ENCODE data around the gene NHS.
A peak's percentile ranks its signal among the peaks of the same experiment; 100 is the strongest.

Gene NHS

DNA sequence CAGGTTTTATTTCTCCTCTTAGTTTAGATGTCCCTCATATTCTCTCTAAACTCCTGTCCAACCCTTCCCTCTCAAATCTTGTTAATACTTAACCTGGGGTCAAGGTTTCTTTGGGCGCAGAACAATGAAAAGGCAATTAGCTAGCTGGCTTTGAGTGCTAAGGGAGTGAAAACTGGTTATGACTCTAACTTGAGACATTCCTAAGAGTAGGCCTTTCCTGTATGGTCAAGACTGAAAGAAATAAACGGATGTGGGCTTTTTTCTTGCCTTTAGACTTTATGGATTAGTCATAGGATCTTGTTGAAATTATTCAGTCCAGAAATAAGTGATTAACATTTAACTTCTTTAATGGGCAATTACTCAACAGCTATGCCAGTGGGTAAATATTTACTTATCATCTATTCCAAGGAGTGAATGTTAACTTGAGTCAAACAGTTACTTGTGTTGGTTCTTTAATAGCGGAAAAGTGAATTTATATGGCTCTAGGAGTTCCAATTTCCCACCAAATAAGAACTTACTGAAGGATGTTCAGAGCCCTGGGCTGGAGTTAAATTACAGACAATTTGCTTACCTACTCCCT is 220.5 kb downstream of the NHS start:
- no peak for DNase-seq

DNA sequence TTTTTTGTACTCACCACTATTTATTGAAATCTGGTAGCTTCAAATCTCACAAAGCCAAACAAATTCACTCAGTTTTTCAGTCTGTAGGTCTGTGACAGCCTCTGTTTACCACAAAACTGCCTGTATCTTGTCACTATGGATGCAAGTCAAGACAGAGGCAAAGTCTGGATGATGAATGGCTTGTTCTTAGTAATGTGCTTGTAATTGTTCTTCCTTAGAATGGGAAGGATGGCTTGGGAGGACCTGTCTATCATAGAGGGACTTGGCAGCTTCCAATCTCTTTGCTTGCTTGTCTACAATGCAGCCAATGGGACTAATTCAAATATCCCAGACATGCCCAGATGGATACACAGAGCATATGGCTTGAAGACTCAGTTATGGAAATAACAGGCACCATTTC is 221.1 kb downstream of the NHS start:
- no peak for DNase-seq

DNA sequence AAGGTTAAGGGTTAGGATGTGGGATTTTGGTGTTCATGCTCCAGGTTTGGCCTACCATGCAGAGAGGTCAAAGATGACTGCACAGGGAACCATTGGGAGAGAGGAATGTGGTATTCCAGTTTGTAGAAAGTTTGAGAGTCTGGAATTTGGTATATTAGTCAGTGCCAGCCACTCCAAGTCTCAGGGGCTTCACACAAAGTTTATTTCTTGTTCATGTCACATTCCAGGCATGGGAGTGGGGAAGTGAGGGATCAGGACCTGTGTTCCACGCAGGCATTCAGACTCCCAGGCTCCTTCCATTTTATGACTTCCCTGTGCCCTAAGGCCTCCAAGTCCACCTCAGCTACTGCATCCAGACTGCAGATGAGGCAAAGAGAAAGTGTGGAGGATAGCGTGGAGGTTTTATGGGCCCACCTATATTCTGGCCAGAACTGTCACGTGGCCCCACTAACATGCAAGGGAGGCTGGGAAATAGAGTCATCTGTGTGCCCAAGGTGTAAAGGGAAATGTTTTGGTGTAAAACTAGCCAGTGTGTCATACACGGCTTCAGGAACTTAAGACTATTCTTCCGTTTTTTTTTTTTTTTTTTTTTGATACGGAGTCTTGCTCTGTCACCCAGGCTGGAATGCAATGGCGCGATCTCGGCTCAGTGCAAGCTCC is 221.7 kb downstream of the NHS start:
- DNase-seq, result no peak

DNA sequence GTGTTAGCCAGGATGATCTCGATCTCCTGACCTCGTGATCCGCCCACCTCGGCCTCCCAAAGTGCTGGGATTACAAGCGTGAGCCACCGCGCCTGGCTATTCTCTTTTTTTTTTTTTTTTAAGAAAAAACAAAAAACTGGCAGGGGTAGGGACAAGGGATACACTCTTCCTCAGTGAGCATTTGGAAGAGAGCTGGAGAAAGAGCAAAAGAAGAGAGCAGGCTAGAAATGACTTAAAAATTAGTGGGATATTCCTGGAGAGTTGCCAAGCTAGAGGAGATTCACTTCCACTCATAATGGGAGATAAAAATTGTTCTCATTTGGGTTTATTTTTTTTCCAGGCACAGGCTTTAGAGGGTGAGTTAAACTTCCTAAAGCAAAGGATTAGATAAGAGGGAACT is 222.3 kb downstream of the NHS start:
- no peak for DNase-seq

DNA sequence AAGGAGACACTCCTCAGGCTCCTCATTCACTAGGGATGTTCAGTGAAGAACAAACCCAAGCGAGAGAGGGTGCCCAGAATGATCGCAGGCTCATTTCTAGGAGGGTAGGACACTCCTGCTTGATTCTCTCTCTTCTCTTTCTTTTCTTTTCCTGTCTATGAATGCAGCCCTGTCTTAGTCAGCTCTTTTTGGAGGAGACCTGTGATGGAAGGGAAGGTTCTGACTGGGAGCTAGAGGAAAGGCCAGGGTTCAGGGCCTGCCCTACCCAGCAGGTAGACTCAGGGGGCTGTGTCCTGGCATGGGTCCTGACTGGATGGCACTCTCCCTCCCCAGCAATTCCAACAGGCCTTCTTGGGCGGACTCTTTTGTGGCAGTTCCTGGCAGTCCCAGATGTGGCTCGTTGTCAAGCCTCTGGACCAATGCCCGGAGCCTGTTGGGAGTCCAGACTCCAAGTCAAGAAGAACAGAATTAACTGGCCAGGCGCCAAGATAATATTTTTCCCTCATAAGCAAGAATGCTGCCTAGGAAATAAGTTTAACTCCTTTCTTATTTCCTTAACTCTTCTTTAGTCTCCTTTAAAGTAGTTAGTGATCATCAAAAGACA is 222.9 kb downstream of the NHS start:
- peak; percentile 27 for DNase-seq

DNA sequence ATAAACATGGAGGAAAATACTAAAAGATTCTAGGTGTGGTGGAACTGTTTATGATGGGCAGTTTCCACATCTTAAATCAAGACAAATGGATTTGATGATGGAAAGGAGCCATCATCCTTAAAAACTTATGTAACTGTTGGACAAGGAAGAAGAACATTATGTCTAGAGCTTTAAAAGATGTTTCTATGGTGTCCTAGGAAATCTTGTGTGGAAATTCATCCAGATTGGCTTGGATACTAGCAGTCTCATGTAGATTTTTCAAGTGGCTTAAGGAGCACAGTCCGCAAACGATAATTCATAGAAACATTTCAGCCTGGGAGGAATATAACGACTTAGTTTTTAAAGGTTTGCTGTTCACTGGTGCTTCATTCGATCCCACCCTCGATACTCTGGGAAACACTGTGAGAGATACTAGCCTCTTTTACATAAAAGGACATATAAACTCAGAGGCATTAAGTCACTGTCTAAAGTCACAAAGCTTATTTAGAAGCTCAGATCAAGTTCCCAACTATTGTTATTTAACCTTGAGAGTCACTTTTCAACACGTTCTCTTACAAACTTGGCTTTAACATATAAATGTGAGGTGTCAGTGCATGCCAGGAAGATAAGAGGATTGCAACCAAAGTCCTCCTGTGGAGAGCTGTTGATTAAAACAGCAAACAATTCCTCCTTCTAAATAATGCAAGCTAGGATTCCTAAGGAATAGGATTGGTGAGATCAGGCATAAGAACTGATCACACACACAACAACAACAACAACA is 226.6 kb downstream of the NHS start:
- no peak for DNase-seq

DNA sequence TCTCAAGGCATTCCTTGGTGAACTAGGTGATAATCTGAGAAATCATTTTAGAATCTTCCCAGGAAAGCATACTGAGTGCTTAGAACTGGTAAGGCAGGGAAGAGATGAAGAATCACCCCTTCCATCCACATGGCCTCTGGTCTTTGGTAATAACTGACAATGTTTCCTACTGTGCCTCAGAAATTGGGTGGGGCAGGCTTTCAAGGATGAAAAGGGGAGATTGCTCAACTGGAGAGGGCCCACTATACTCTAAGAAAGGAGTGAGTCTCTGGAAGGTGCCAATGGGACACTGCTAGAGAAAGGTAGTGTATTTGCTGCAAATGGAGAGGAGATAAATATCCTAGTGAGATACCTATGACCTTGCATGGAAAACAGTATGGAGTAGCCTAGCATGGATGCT is 227.2 kb downstream of the NHS start:
- no peak for DNase-seq

DNA sequence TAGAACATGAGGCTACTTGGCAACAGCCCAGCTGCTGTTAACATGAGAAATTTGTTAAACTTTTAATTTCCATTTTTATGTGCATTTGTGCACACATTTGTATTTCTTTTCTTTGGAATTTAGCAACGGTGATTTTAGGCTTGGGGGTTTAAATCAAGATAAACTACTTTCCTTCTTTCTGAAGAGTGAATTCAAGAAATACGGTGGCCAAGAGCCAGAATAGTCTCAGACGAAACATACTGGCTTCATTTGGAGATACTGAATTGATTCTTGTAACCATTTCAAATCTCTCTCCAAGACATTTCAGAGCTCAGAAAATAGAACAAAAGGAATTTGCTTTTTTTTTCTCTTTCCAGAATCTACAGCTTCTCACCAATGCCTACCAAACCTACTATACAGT is 228.2 kb downstream of the NHS start:
- DNase-seq, result no peak

DNA sequence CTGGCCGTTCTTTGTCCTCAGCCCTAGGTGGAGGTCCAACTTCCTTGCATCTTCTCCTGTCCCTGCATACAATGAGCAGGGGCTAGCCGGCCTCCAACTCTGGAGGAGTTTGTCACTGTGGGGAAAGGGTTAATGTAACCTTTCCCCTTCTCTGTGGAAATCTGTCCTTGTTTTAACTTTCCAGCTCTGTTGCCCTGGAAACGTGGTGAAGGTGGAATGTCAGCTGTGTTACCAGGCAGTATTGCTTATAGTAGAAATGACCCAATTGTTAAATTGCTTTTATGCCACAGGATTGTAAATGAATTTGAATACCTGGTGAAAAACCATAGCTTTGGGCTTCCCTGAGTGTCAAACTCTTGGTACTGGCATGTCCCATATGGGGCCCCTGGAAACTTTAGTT is 230.7 kb downstream of the NHS start:
- no peak for DNase-seq

DNA sequence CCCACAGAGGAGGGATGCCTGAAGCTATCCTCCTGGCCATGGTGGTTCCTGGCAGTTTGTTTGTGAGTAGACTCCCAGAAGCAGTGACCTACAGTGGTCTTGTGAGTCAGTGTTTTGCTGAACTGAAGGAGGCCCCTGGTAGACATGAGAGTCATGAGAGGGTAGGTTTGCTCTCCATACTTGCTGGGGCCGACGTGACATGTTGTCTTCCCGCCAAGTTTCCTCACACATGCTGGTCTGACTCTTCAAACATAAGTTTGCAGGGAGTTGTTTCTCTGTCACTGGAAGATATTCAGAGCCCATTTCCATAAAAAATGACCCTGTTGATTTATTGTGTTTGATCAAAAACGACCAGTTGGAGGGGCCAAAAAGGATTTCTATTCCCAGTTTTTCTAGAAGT is 231.2 kb downstream of the NHS start:
- no peak for DNase-seq

DNA sequence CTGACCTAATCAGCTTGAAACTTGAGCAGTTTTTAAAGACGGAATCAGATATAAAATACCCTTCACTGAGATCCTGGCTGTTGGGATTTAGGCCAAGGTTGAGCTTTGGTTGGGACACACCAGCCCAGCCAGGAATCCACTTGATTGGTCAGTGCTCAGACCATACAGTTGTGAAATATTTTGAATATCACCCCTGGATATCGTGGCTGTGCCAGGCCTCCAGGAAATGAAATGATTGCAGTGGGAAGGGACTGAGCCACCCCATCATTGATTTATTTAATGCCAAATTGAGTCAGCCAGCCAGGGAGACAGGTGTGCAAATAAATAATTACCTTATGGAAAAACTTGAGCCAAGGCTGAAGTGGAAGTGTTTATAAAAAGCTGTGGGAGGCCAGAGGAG is 233.9 kb downstream of the NHS start:
- DNase-seq, result no peak

DNA sequence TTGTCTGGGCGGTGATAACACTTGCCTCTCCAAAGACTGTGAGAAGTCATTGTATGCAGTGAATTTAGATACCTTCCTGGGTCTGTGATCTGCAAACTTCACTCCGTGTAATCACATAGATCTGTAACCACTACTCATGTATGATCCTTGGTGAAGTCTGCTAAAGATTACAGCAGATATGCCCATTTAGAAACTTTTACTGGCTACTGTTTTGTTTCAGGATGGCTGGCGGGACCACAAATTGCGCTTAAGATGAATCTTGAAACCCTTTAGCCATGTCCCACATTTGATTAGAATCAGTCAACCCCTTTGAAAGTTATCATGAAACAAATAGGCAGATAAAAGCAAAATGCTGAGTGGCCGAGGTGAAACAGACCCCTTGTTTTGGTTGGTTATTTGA is 235.8 kb downstream of the NHS start:
- DNase-seq, result no peak

DNA sequence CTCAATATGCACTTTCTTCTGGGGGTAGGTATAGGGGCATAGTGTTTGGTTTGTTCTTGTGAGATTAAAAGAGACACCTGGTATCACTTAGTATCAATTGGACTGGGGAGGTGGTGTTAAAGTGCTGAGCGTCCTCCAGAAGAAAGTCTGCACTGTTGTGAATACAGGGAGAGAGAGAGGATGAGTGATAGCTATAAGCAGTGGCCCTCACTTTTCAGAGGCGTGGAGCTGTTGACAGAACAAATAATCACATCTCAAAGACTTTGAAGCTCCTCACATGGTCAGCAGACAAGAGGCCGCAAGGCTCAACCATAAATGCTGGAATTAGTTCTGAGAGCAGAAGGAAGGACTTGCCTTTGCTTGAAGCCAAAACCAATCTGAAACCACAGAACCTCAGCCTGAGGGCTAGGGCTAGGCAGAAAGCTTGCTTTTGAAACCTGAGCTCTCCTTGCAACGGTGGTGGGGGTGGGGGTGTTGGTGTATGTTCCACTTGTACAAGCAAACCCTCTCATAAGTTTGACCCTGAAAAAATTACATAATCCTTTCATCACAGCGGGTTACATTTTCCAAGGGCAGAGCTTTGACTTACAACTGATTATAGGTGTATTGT is 239.1 kb downstream of the NHS start:
- DNase-seq, result no peak

DNA sequence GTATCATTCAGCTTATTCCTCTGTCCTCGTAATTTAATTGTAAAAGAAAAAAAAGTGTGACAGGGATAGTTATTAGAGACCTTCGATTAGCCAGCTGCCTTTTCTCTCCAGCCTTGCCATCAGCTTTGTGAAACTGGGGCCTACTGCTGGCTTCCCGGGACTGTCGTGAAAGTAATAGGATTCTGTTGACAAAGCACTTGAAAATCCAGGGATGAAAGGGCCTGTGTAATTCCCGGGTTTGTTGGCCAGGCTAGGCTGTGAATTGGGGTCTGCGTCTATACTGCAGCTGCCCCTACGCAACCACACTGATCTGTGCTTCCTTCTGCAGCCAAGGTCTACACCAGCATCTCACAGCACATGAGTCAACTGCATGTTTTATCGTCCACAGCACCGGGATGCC is 241.9 kb downstream of the NHS start:
- no peak for DNase-seq

DNA sequence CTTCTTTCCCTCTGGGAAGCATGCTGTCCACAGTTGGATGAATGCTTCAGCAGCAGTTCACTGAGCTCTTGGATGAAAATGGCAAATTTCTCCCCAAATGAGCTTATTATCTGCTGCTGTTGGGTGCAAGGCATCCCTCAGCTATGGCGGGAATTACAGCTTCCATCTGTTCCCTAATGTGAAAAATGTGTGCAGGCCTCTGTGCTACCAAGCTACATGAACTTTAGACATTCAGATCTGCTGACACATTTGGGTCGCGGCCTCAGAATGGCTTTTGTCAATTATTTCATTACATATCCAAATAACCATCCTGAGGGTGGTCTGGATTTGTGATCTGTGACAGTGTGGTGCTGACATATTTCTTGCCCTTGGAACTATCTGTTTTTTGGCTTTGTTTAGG is 242.8 kb downstream of the NHS start:
- no peak for DNase-seq

DNA sequence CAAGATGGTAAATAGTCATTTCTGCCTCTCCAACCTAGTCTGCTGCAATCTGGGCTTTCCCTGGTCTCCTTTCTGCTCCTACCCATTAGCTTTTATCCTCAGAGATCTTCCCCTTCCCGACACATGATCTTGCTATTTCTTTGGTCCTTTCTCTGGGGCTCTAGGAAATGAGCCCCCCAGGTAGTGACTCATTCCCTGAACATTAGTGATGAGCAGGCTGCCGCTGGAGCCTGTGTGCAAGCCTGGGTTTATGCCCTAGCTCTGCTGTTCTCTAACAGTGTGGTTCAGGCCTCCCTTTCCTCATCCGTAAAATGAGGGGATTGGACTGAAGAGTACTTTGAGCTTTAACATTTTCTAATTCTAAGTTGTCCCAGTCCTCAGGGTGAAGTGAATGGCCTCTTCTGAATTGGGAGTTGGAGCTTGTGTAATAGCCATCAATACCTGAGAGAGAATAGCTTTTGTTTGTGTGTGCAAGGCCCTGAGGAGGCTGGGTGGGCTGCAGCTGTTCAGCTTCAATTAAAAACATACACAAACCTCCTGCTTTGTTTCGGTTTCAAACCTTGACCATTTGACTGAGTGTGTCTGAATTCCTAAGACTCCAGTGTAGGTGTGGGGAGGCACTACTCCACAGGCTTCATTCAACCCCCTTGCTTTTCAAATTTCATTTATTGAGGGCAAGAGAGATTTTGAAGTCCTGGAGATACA is 246.7 kb downstream of the NHS start:
- no peak for DNase-seq

DNA sequence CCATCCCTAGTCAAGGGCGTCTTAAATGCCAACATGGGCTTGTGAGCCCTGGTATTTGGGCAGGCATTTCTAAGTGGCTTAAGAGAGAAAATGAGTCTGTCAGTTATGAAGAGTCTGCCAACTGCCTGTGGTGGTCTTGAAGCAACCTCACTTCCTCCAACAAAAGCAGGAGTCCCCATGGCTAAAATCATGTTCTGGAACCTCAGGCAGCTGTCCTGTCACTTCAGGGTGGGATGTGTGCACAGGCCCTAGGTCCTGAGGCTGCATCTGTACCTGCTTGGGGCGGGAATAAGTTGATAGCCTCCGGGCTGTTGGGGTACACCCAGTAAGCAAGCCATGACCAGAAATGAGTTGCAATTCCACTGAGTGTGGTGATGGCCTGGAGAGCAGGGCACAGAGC is 247.3 kb downstream of the NHS start:
- DNase-seq, result no peak

DNA sequence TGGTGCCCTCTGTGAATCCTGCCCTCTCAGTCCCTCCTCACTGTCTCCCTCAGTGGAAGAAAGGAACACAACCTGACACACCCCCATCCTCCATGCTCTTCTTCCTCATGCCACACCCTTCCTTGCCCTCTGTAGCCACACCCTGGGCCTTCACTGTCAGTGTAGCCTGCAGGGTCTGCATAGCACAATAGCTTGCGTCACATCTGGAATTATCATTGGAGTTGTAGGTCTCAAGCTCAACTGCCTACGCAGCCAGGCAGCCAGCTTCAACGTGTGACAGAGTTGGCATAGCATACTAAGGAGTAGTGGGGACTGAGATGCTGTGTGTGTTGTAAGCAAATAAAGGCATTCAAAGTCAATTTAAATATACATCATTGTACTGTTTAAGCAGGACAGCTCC is 248.8 kb downstream of the NHS start:
- DNase-seq, result no peak

DNA sequence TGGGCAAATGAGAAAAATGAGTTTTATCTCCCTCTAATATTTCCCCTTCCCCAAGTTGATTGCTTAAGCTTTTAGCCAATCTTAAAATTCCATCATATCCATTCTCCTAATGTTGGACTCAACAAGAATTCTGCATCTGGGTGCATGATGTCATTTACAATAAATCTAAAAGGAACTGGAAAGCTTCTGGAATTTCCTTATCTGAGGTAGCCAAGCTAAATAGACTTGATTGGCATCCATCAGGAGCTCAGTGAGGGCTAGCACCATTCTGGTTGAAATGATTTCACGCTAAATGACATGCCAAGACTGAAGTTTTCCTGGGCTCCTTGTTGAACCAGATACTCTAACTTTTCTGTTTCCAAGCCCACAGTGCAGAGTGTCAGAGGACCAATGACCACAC is 252.0 kb downstream of the NHS start:
- DNase-seq, result no peak

DNA sequence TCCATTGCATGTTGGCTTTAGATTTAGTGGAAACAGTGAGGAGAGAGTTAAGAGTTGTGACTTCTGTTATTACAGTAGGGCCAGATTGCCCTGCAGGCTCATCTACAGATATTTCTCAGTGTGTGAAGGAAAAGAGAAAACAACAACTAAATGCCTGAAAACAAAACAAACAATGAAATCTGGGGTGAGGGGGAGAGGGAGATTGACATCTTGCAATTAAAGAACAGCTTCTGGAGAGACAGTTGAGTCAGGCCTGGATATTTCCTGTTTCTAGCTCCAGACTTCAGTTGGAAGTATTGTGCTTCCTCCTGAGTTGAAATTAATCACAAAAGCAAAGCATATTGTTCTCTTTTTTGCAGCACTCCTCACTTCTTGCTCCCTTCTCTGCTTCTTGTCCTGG is 254.0 kb downstream of the NHS start:
- DNase-seq, result no peak

DNA sequence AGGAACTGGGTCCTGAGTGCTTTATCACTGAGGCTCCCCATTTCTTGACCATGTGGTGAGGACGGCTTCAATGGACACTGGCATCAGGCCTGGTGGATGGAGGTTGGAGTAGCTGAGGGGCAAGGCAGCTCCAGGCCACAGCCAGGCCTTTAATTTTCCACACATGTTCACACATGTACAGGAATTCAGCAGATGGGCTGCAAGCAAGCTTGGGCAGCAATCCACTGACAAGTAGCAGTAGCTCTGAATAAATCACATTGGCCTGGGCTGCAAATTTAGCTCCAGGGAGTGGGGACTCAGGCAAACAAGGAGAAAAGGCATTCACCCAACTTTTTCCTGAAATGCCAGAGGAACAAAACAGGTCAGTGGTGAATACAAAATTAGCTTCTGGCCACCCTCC is 254.5 kb downstream of the NHS start:
- no peak for DNase-seq

DNA sequence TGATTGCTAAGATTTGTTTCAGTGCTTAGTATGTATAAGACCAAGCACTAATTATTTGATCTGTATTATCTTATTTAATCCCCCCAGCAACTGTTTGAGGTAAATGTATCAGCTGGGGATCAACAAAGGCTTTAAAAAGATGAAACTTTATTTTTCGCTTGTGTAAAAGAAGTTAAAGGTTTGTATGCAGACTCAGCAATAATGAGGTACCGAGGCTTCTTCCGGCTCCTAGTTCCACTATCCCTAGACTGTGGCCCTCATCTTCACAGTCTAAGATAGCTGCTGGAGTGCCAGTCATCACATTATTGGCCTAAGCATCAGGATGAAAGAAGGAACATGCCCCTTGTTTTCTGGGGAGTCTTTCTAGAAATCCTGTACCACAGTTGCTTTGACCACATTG is 256.6 kb downstream of the NHS start:
- no peak for DNase-seq

DNA sequence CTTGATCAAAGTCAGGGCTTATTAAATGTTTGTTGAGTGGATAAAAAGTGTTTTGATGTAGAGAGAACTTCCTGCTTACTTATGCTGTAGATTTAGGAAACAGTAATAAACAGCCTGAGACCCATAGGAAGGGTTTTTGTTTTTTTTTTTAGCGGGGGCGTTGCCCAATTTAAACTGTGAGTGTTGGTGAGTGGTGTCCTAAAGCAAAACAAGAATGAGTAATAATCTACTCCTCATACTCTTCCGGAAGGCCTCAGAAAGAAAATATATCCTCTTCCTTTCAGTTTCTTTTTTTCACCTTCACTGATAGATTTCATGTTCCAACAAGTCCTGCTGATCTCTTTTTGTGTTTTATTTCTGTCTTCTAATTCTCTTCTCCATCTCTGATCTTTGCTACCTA is 257.9 kb downstream of the NHS start:
- DNase-seq, result no peak
